Jurkat, Clone E6-1 (cell line): ENCODE data around the gene LMAN2.
A peak's percentile ranks its signal among the peaks of the same experiment; 100 is the strongest.
"Not testable (repeated sequence)": the region's sequence is repeated elsewhere in the genome, so short reads cannot be mapped to it uniquely, and the experiment has no call there.

Experiments used
- DNase-seq: peaks from one replicate; pipeline ENCODE4 v3.0.0-alpha.2; 2011; ENCODE audit warnings: low read depth, low spot score
- H3K4me3 ChIP-seq: 2 replicates; pipeline ENCODE4 v1.5.1; 2011; ENCODE audit warnings: mild to moderate bottlenecking, low read length, control low read depth, moderate library complexity

Gene LMAN2

DNA sequence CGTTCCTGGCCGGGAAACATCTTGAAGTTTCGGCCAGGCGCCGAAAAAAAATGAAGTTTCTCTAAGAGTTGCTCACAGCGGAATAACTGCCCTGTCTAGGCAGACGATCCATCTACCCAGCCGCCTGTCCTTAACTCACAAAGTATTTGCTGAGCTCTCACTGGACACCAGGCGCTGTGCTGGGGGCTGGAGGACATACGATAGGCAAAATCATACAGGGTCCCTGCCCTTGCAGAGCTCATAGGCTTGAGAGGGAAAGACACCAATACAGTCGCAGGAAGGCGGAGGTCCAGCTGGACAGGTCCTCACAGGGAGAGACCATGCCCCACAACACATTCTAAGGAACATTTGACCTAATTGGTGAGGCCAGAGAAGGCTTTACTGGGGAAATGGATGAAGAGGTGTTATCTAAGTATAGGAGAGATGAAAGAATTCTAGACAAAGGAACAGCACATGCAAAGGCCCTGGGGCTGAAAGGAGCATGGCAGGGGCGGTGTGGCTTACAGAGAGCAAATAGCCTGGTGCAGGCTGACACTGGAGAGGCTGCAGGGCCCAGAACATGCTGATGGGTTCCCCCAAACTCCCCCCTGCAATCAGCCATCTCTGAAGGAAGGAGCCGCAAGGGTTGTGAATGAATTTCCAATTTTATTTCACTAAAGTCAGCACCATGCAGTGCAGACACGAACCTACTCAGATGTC is 37.8 kb downstream of the LMAN2 start:
- H3K4me3 ChIP-seq, result no peak overlapping the region
- DNase-seq, result no peak

DNA sequence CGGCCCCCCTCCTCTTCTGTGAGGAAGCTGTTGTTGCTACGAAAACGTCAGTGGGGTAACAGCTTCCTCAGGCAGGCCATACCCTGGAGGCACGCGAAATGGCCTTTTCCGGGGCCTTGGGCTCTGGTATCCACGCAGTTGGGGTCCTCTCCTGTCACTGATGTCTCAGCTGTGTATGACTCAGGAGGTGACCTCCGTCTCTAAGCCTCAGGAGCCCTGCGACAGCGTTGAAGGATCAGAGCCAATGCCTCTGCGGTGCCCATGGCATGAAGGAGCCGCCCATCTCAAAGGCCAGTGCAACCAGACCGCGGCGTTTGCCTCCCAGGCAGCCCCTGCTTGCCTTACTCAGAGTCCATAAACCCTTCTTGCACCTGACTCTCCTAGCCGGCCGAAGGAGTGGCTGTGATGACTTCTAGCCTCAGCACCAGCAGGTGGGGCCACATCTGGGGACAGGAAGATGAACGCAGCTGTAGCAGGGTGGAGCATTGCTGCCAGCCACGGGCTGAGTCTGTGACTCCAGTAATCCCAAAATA is 38.8 kb downstream of the LMAN2 start:
- DNase-seq, result peak; percentile 58

DNA sequence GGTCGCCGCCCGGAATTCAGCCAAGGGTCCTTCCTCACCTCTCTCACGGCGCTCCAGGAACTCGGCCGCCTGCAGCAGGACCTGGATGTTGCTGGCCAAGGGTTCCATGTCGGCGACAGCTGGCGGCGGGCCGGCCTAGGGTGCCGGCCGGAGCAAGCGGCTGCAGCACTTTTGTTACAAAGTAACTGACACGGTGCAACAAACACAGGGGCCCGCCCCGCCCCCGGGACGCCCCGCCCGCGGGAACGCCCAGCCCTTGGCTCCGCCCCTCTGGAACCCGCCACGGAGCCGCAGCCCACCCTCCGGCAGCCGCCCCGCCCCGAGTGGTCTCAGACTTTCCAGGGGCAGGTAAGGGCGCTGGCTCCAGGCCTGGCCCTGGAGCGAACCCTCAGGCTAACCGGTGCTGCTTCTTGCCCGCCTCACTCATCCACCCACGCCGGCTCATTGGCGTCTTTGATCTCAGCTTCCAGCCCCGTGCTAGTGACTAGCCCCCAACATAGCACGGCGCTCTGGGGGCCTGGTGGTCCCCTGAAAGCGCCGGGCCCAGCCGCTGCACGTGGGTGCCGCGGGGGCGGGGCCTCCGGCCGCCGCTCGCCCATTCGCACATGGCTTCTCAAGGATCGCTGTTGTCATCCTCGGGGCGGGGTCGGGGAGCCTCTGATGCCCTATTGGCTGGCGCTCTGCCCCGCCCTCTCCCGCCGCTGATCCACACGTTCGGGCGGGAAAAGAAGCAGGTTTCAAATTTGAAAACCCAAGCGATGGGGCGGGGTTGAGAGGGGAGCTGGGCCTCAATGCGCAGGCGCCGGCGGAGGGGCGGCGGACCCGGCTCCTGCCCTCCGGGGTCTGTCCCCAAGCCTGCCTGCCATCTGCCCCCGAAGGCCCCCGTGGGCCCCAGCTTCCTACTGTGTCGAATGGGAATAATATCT is 39.5 kb downstream of the LMAN2 start, which contains the start of gene MXD3:
Gene MXD3, minus strand, starts transcription at position 176 of the 926 bp plus-strand sequence. Its CDS starts 68 bp downstream, at position 108.
- DNase-seq, result peak; percentile 96
- peak within 1 kb of the TSS; percentile 87 for H3K4me3 ChIP-seq

More for the DNA sequence above, 38.8 kb downstream of the LMAN2 start:
- H3K4me3 ChIP-seq, result peak overlapping the region; percentile 82

DNA sequence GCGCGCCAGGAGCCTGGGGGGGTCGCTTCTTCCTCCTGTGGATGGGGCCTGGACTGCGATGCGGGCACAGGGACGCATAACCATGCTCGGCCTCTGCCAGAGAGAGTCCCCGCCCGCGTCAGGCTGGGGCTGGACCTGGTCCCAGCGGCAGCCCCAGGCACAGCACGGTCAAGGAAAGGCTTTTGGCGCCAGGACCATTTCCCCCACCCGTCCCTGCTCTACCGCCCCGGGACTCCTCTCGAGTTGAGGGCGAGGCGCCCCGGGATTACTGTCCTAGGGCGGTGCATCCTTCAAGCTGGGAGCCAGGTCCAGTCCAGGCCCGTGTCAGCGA is 40.1 kb downstream of the LMAN2 start:
- no peak for DNase-seq
- H3K4me3 ChIP-seq, result peak overlapping the region; percentile 87

DNA sequence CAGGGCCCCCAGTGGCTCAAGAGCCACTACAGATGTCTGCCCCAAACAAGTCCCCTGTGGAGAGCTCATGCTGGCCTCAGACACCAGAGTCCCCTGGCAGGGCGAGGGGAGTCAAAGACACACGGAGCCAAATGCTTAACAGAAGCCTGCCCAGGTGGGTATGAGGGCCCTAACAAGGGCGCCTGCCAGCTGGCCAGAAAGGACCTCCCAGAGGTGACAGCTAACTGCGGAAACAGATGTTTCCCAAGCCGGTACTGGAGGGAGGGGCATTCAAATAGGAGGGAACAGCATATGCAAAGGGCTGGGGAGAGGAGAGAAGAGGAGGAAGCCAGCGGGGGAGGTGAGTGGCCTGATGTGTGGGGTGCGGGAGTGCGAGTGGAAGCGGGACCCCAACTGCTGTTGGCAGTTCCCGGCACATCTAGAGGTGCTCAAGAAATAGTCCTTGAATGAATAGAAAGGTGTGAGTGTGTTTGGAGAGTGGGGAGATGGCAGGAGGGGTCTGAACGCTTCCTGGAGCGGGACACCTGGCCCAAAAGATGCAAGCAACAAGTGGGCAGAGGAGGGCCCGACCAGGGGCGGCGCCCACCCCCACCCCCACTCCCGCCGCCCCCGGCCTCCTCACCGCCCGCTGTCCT is 40.6 kb downstream of the LMAN2 start:
- peak; percentile 76 for DNase-seq
- peak overlapping the region; percentile 87 for H3K4me3 ChIP-seq

DNA sequence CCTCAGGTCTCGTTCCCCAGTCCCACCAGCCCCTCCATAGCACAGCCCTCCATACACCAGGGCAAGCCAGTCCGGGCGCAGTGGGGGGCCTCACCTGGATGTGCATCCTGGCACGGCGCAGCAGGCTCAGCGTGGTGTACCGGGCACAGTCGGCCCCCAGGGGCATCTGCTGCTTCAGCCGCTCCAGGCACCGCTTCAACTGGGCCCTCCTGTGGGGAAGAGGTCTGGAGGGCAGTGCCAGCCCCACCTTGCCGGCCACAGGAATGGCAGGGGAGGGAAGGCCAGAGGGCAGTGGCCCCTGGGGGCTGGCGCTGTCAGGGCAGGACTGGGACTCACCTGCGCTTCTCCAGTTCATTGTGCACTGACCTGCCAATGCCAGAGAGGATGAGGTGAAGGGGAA is 41.1 kb downstream of the LMAN2 start:
- peak overlapping the region; percentile 87 for H3K4me3 ChIP-seq
- DNase-seq, result no peak

DNA sequence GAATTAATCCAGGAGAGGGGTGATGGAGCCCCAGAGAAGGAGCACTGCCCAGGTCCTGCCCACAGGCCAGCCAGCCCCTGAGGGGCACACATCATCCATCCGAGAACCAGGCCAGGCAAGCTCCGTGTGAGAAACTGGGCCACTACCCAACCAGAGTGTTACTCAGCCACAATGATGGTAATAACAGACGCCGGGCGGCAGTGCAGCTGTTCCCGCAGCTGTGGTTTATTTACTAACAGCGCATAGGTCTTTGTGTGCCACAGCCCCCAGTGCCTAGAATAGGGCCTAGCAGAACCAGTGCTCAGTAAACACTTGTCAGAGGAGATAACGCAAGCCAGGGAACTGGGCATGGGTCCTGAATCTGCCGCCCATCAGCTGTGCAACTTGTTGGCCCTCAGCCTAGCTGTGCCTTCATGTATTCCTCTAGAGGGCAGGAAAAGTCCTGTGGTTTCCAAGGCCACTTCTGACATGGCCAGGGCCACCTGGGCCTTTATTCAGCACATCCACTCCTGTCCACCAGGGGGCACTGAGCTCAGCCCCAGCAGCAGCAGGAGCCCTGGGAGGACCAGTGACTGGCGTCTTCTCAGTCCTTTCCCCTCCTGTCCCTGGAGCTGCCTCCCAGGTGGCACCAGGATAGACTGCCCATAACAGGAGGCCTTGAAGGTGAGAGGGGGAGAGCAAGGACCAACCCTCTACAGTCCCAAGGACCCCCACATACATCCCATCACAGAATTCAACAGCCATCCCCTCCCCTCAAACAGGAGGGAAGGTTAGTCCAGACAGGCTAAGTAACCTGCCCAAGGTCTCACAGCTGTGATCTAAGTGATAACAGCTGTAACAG is 41.9 kb downstream of the LMAN2 start:
- no peak overlapping the region for H3K4me3 ChIP-seq
- peak; percentile 66 for DNase-seq

DNA sequence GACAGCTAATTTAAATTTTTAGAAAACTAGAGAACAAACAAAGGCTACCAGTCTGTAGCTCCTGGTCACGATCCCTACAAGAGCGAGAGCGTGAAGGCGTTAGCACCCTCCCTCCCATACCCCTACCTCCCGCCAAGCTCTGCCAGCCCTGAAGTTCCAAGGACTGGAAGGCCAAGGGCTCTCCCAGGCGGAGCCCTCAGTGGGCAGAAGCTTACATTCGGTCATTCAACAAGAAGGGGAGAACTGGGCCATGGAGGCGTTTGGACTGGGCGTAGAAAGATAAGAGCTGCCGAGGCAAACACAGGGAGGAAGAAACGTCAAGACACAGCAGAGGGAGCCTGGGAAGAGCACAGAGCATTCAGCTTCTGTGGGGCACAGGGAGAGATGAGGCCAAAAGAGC is 42.7 kb downstream of the LMAN2 start:
- no peak for DNase-seq
- no peak overlapping the region for H3K4me3 ChIP-seq

DNA sequence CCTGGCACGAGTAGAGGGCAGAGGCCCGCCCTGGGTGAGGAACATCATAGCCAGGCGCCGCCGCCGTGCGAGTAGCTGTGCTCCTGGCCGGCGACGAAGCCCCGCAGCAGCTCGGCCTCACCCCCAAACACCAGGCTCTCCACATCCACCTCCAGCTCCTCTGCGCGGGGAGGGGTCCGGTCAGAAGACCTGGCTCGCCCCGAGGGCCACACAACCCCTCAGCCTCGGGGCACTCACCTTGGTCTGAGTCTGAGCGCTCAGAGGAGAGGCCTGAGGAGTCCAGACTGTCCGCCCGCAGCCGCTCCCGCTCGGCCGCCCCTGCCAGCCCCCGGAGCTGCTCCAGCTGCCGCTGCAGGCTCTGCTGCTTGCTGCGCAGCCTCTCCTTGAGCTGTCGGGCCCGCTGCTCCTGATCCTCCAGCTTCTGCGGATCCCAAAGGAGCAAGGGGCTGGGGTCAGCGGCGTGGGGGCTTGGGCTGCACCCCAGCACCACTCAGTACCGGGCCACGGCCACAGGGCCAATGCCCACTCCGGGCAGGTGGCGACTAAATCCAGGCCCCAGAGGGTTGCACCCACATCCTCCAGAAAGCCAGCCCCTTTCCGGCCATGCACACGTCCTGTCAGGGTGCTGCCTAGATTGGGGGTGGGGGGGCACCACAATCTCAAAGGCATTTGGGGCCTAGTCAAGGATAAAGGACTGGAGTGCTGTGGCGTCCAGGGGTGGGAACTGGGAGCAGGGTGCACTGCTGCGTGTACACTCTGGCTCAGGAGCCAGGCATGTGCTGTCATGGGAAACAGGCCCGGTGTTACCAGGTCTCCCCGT is 43.7 kb downstream of the LMAN2 start:
- no peak overlapping the region for H3K4me3 ChIP-seq
- DNase-seq, result no peak

DNA sequence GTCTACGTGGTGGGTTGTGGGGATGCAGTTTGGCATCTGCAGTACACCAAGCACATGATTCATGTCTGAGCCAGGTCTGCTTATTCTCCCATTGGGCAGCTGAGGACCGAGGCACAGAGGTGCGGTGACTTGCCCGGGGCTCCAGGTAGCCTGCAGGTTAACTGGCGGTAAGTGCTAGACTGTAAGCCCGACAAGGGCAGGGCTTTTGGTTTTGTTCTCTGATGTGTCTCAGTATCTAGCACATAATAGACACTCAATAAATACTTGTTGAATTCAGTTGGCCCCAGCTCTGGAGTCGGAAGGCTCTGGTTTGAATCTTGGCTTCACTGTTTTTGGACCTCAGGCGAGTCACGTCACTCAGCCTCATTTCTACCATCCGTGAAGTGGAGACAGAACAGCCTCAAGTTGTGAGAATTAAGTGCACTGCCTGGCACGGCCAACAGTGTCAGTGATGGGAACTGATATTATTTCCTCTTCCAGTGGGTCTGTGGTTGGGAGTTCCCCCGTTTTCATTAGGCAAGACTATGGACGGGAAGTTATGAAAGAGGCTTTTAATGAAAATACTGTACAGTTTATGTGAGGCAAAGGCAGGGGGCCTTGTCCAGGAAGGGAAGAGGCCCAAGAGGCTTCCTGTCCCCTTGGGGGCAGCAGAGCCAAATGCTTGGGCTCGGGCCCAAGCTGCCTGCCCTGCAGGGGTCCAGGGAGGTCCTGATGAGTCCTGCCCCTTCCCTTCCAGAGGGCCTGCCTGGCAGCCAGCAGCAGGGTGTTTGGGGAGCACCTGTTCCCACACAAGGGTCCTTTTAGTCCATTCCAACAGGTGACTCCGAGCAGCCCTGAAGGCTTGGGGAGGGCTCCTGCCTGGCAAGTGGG is 44.6 kb downstream of the LMAN2 start:
- no peak for DNase-seq
- no peak overlapping the region for H3K4me3 ChIP-seq

DNA sequence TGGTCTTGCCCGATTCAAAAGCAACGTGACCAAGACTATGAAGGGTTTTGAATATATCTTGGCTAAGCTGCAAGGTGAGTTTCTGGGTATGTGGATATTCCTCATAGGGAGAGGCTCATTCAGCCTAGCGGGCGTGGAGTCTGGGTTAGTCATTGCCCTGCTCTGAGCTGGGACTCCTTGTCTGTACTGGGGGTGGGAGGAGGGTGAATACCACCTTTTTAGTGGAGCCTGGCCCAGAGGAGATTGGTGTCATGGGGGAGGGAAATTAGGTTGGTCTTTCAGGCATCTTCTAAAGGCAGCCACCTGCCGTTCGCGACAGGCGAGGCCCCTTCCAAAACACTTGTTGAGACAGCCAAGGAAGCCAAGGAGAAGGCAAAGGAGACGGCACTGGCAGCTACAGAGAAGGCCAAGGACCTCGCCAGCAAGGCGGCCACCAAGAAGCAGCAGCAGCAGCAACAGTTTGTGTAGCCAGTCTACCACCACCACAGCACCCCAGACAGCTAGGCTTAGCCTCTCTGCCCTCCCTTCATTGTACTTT is 45.3 kb downstream of the LMAN2 start:
- not testable (repeated sequence) for H3K4me3 ChIP-seq, DNase-seq

DNA sequence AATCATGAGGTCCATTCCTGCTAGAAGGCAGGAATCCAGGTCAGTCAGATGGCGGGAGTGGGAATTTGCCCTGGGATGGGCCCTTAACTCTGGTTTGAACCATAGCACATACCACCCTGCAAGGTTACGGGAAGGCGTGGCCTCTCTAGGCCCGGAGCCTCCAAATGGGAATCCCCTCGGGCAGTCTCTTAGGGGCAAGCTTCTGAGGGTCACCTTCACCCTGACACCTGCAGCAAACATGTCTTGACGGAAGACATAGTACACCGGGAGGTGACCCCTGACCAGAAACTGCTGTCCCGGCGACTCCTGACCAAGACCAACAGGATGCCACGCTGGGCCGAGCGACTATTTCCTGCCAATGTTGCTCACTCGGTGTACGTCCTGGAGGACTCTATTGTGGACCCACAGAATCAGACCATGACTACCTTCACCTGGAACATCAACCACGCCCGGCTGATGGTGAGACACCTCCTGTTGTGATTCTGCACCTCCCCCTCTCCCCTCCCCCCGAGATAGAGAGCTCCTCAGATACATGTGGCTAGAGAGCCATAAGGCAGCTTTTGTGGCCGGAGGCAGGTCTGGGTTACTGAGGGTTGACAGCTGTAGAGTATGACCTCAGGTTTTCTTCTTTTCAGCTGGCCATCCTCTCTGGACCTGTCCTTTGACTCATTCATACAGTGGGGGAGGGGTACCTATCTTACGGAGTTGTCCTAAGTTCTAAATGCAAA is 46.9 kb downstream of the LMAN2 start:
- peak overlapping the region; percentile 59 for H3K4me3 ChIP-seq
- no peak for DNase-seq

DNA sequence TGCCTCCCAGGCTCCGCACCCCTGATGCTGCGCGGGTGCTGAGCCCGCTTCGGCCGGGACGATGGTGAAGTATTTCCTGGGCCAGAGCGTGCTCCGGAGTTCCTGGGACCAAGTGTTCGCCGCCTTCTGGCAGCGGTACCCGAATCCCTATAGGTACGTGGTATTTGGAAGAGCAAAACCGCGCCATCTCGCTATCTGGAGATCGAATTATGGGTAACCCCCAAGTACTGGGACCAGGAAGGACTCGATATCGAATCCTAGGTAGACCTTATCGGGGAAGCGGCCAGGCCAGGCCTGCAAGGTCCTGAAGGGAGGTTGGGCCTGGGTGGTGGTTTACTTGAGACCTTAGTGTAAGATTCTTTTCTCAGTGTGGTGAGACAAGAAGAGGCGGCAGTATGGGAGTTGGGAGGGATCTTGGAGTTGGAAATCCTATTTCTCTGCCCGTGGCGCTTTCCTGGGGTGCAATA is 47.5 kb downstream of the LMAN2 start:
- peak overlapping the region; percentile 59 for H3K4me3 ChIP-seq
- DNase-seq, result no peak

DNA sequence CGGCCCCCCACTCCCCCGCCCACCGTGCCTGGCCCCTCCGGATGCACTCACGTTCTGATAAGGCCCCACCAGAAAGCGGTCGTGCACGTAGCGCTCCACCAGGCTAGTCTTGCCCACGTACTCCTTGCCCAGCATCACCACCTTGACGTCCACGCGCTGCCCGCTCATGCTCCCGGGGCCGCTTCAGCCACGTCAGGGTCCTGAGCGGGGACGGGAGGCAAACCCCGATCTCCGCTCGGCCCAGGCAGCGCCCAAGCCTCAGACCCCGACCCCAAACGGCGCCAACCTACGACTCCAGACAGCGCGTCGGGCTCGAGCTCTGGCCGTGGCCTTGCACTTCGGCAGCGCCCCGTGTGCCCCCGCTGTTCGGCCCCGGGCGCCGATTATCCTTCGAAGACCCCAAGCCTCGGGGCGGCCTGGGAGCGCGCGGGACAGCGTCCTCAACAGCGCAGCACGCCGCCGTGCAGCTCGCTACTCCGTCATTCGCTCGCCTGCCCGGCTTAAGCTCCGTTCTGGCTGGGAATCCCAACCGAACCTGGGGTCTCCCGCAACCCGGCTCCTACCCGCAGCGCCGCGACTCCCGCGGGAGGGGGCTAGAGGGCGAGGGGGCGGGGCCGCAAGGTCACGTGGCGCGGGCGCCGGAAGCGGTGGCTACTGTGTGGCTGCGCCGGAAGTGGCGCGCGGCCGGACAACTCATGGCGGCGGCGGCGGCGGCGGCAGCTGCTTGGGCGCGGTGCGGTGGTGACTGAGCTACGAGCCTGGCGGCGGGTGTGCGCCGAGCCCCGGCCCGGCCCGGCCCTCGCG is 48.1 kb downstream of the LMAN2 start, which contains the start of the genes PRELID1 and RAB24:
Gene PRELID1, plus strand, starts transcription at position 679 of the 804 bp plus-strand sequence. CDS start 187 bp downstream, outside the sequence.
Gene RAB24, minus strand, starts transcription at position 599 of the 804 bp plus-strand sequence. Its CDS starts 431 bp downstream, at position 168.
- peak; percentile 67 for DNase-seq
- peak within 1 kb of the TSS; percentile 59 for H3K4me3 ChIP-seq
